GM23248 (cell line): ENCODE measurements around the gene JAML.

Experiments used
- EZH2 ChIP-seq: fragments of 200-600 bp; sonication (generic); IDR thresholded peaks from 2 replicates; pipeline ENCODE4 v1.6.1; 2018; ENCODE audit warnings: antibody characterized with exemption, mild to moderate bottlenecking; ENCODE audit not compliant: insufficient read depth, poor library complexity, severe bottlenecking
- EZH2phosphoT487 ChIP-seq: fragments of 200-600 bp; sonication (generic); IDR thresholded peaks from 2 replicates; pipeline ENCODE4 v1.6.1; 2018; ENCODE audit warnings: antibody characterized with exemption, moderate library complexity, mild to moderate bottlenecking, low read depth; ENCODE audit not compliant: insufficient read depth

GRCh38 chr11:118234833-118235232, 10.0 kb upstream of the JAML start:
- TF ChIP-seq EZH2phosphoT487 = no peak
- no peak for TF ChIP-seq EZH2
